HepG2 (cell line): ENCODE results near the gene ERLEC1. TPM values are rescaled to one million over a fixed set of nuclear protein-coding genes. Genes with fewer than 3 reads are reported as not detected.
A peak's percentile ranks its signal among the peaks of the same experiment; 100 is the strongest.

Source experiments
- FOXK1 ChIP-seq: sonication (generic); formaldehyde crosslinking; IDR thresholded peaks from 2 replicates; pipeline ENCODE4 v1.4.0; 2020; ENCODE audit warnings: low read depth, missing genetic modification reagents, borderline replicate concordance
- FUBP1 ChIP-seq: sonication (generic); formaldehyde crosslinking; IDR thresholded peaks from 2 replicates; pipeline ENCODE4 v1.5.1; 2020; ENCODE audit warnings: missing genetic modification reagents, mild to moderate bottlenecking, borderline replicate concordance
- MTF2 ChIP-seq: sonication (generic); formaldehyde crosslinking; IDR thresholded peaks from 2 replicates; pipeline ENCODE4 v1.5.0; 2020; ENCODE audit warnings: missing genetic modification reagents, borderline replicate concordance
- ZNF609 ChIP-seq: sonication (generic); formaldehyde crosslinking; IDR thresholded peaks from 2 replicates; pipeline ENCODE4 v1.4.0; 2020; ENCODE audit warnings: mild to moderate bottlenecking, missing genetic modification reagents, borderline replicate concordance
- ZNF816 ChIP-seq: sonication (generic); formaldehyde crosslinking; IDR thresholded peaks from 2 replicates; pipeline ENCODE4 v1.8.0; 2022; ENCODE audit warnings: missing genetic modification reagents, mild to moderate bottlenecking, borderline replicate concordance
- polyA plus RNA-seq, 8 experiments: library from polyadenylated mRNA; depleted of rRNA in 3 of 8; stranded (reverse) in 7 of 8; unstranded in 1 of 8; fragments of >200 nt; fragmentation: Illumina TruSeq in 4 of 8; extraction: Trizol in 4 of 8; gene quantifications; 2 replicates each; pipeline versions ENCODE4 v1.2.1 to v1.2.3, GENCODE V29; 2011 to 2016; ENCODE audit warnings: low read depth in 4 of 8, missing spikeins in 1 of 8, mixed read lengths in 1 of 8; ENCODE audit not compliant: insufficient read depth in 1 of 8
- total RNA-seq, 5 experiments: library from RNA; depleted of rRNA; stranded (reverse); fragments of >200 nt; fragmentation: Illumina TruSeq; extraction: Trizol; gene quantifications; 2 replicates each; pipeline ENCODE4 v1.2.3, GENCODE V29; 2016; ENCODE audit warnings: low read depth in 1 of 5

ERLEC1 gene
- total and polyA plus RNA-seq, 2 of the 13 experiments (the other 11 are each of a cell fraction or from before 2014, with no cell fraction given), result 87.3 to 88.4 TPM

- TF ChIP-seq ZNF609 (peak; percentile 79), FOXK1 (CRISPR knock-in tag) (peak; percentile 100), FUBP1 (0 out of 2 replicates have a peak, but pooled peaks have one; percentile 49), ZNF816 (peak; percentile 92), MTF2 (CRISPR knock-in tag) (0 out of 2 replicates have a peak, but pooled peaks have one; percentile 19)
These were observed at the start of gene ERLEC1, which contains the start of gene ASB3 (continued) for GRCh38 chr2:53786705-53787613.
